ENCODE data around the gene DCTN3. TPM values are rescaled to one million over a fixed set of nuclear protein-coding genes. Genes with fewer than 3 reads are reported as not detected.
A peak's percentile ranks its signal among the peaks of the same experiment; 100 is the strongest.

The DCTN3 gene
- total and polyA plus RNA-seq, 2 experiments from 2014 or later: 12.9 to 17.9 TPM

- Mint-ChIP-seq H3K4me1 (peaks cover 44% of the 10 kb centered on the region), H3K27me3 (ENCODE audit: insufficient read depth, low read depth, poor library complexity) (peaks cover 70% of the 10 kb centered on the region), H3K36me3 (ENCODE audit: low read depth) (no peaks in the 10 kb centered on the region), H3K4me3 (peak overlapping the region; percentile 46; the same call in 1 of the 3 replicates), H3K9me3 (no peaks in the 10 kb centered on the region), H3K27ac (no peak overlapping the region)
- Histone ChIP-seq H3K79me2 (replicated peaks; ENCODE audit: insufficient read depth) (no peaks in the 10 kb centered on the region), H3K27me3 (ENCODE audit: insufficient read depth) (peaks cover 95% of the 10 kb centered on the region), H3F3A (replicated peaks; ENCODE audit: low read depth) (peaks cover 11% of the 10 kb centered on the region; the same call in 1 of the 2 replicates), H3K4me2 (peak overlapping the region; percentile 90), H2AFZ (no peak overlapping the region), H3K4me1 (ENCODE audit: insufficient read depth) (peaks cover 41% of the 10 kb centered on the region), H3K36me3 (ENCODE audit: insufficient read depth) (no peaks in the 10 kb centered on the region), H3K27ac (ENCODE audit: low read depth) (no peak overlapping the region), H4K20me1 (replicated peaks; ENCODE audit: insufficient read depth) (peaks cover 7% of the 10 kb centered on the region; the same call in 1 of the 2 replicates), H3K4me3 (0 out of 2 replicates have a peak overlapping the region, but pooled peaks have one; percentile 62), H3K9me2 (ENCODE audit: insufficient read depth) (no peaks in the 10 kb centered on the region)
- DNase-seq (ENCODE audit: low spot score) (peak; percentile 48), ATAC-seq (no peak)
- TF ChIP-seq EZH2 (IDR thresholded peaks at IDR 0.05; ENCODE audit: low read depth, unreplicated experiment): peak; percentile 30
- TF ChIP-seq, protein P1, sequence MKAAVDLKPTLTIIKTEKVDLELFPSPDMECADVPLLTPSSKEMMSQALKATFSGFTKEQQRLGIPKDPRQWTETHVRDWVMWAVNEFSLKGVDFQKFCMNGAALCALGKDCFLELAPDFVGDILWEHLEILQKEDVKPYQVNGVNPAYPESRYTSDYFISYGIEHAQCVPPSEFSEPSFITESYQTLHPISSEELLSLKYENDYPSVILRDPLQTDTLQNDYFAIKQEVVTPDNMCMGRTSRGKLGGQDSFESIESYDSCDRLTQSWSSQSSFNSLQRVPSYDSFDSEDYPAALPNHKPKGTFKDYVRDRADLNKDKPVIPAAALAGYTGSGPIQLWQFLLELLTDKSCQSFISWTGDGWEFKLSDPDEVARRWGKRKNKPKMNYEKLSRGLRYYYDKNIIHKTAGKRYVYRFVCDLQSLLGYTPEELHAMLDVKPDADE (IDR thresholded peaks at IDR 0.05): no peak
These were observed 39.9 kb downstream of the DCTN3 start for GRCh38 chr9:34580358-34580757.

DNA sequence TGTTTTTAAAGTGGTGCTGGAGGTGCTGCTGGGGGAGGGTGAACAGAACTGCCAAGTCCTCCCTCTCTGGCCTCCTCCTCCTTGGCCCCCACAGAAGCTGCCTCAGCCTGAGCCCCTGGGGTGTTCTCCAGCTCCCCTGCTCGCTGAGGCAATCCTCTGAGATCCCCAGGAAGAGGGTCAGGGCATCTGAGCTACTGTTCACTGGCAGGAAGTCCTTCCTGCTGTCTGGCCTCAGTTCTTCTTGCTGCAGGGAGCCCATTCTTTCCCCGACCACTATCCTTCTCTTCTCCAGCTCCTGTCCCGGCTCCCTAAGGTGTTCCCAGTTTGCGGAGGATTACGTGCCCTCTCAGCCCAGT is 40.5 kb downstream of the DCTN3 start:
- H3K4me1 ChIP-seq (ENCODE audit: insufficient read depth): peaks cover 44% of the 10 kb centered on the region
- no peaks in the 10 kb centered on the region for H3K9me2 ChIP-seq (ENCODE audit: insufficient read depth)
- H3K27me3 ChIP-seq (ENCODE audit: insufficient read depth): peaks cover 90% of the 10 kb centered on the region
- no peak overlapping the region for H2AFZ ChIP-seq
- Mint-ChIP-seq H3K4me3 (peak overlapping the region; percentile 46; the same call in 1 of the 3 replicates), H3K4me1 (peaks cover 42% of the 10 kb centered on the region), H3K36me3 (ENCODE audit: low read depth) (no peaks in the 10 kb centered on the region), H3K27ac (no peak overlapping the region), H3K9me3 (no peaks in the 10 kb centered on the region), H3K27me3 (ENCODE audit: insufficient read depth, low read depth, poor library complexity) (peaks cover 64% of the 10 kb centered on the region)
- no peaks in the 10 kb centered on the region for H3K79me2 ChIP-seq (replicated peaks; ENCODE audit: insufficient read depth)
- peak overlapping the region; percentile 62; the same call in 1 of the 2 replicates for H3K4me3 ChIP-seq
- H3F3A ChIP-seq (replicated peaks; ENCODE audit: low read depth): peaks cover 11% of the 10 kb centered on the region; the same call in 1 of the 2 replicates
- H3K27ac ChIP-seq (ENCODE audit: low read depth): no peak overlapping the region
- no peak for ATAC-seq
- peaks cover 7% of the 10 kb centered on the region; the same call in 1 of the 2 replicates for H4K20me1 ChIP-seq (replicated peaks; ENCODE audit: insufficient read depth)
- H3K36me3 ChIP-seq (ENCODE audit: insufficient read depth): no peaks in the 10 kb centered on the region
- peak overlapping the region; percentile 90 for H3K4me2 ChIP-seq
- no peak for DNase-seq (ENCODE audit: low spot score)
- TF ChIP-seq, protein P2, sequence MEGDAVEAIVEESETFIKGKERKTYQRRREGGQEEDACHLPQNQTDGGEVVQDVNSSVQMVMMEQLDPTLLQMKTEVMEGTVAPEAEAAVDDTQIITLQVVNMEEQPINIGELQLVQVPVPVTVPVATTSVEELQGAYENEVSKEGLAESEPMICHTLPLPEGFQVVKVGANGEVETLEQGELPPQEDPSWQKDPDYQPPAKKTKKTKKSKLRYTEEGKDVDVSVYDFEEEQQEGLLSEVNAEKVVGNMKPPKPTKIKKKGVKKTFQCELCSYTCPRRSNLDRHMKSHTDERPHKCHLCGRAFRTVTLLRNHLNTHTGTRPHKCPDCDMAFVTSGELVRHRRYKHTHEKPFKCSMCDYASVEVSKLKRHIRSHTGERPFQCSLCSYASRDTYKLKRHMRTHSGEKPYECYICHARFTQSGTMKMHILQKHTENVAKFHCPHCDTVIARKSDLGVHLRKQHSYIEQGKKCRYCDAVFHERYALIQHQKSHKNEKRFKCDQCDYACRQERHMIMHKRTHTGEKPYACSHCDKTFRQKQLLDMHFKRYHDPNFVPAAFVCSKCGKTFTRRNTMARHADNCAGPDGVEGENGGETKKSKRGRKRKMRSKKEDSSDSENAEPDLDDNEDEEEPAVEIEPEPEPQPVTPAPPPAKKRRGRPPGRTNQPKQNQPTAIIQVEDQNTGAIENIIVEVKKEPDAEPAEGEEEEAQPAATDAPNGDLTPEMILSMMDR (conservative IDR thresholded peaks at IDR 0.05; ENCODE audit: low read depth in 2 of 2): no peak
- TF ChIP-seq EZH2 (IDR thresholded peaks at IDR 0.05; ENCODE audit: low read depth, unreplicated experiment) (no peak), ZNF114 (CRISPR knock-in tag; IDR thresholded peaks at IDR 0.05) (no peak), ZNF331 (CRISPR knock-in tag; IDR thresholded peaks at IDR 0.05; ENCODE audit: low read depth) (no peak), STAT1 (IDR thresholded peaks at IDR 0.05; ENCODE audit: unreplicated experiment) (no peak), REST (IDR thresholded peaks at IDR 0.05; ENCODE audit: unreplicated experiment) (no peak), CREB1 (CRISPR knock-in tag; IDR thresholded peaks at IDR 0.05; ENCODE audit: low read depth) (no peak)
- TF ChIP-seq, protein P1 (IDR thresholded peaks at IDR 0.05): no peak

All from GM23338 (cell line).